GM12873 (cell line): Measurements from ENCODE around the gene GPRIN3.

Source experiments
- CTCF ChIP-seq: IDR thresholded peaks from 2 replicates; pipeline ENCODE4 v1.5.1; 2012; ENCODE audit warnings: low read depth, mild to moderate bottlenecking, moderate library complexity, low read length, control low read depth; ENCODE audit not compliant: insufficient read depth; ENCODE audit errors: missing control alignments

The GPRIN3 gene

DNA sequence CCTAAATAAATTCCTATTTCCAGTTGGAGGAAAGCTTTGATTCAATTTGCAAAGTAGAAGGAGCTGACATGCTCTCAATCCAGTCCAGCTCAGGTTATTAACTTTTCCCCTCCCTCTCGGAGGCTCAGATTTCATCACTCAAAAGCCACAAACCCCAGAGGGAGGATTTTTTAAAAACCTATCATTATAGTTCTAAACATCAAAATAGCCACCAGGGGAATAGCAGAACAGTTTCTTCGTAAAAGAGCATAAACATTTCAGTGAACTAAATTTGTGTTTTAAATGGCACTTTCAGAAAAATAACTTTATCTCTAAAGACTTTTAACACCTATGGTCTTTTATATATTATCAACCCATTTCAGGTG is 8.8 kb downstream of the GPRIN3 start:
- no peak for TF ChIP-seq CTCF

DNA sequence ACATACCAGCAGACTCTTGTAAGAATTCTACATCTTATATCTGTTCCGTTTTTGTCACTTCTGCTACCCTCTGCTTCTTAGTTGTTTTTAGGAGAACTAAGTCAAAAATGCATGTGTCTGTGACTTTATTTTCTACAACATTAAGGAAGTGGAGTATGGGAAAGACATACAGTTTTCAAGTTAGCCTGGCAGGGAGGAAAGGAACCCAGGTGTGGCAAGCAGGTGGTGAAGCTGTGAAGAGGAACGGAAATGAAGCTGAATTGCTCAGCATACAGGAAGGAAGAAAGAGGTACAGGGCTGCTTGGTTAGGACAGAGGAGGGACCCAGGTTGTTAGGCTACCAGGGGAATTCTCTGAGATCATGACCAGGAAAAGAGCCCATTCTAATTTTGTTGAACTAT is 9.4 kb downstream of the GPRIN3 start:
- TF ChIP-seq CTCF = no peak

GRCh38 chr4:89296896-89297295 is 10.7 kb downstream of the GPRIN3 start:
- no peak for TF ChIP-seq CTCF

DNA sequence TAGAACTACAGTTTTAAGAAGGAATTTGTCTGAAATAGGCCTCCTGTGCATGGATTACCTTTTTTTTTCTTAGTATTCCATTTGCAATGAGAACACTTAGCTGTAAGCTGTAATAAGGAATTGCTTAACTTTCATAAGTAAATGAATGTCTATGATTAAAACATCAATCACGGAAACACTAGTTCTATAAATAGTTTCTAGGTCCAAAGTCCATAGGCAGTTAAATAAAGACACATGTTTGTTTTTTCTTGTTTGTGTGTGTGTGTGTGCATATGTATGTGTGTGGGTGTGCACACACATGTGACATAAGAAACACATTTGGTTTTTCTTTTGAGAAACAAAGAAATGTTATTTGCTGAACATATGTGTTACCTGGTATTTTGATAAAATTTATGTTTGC is 11.2 kb downstream of the GPRIN3 start:
- no peak for TF ChIP-seq CTCF

DNA sequence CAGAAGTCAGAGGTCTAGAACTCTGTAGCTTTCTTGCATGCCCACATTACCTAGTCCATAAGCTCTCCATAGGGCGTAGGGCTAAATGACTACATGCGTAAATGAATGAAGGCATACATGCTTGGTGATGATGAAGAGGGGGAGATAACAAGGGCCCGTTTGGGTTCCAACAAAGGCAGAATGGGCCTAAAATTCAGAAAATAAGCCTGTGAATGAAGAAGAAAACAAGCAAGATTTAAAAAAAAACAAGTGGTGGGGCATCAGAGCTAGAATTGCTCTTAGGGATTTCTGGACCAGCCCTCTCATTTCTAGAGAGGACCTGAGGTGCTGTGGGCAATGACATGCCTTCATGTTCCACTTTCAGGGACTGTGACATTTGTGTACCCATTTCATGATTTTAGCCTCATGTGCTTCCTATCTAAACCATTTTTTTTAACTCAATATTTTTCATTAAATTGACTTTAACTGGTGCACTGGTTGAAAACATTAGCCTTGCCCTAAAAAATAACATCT is 12.1 kb downstream of the GPRIN3 start:
- TF ChIP-seq CTCF = no peak

DNA sequence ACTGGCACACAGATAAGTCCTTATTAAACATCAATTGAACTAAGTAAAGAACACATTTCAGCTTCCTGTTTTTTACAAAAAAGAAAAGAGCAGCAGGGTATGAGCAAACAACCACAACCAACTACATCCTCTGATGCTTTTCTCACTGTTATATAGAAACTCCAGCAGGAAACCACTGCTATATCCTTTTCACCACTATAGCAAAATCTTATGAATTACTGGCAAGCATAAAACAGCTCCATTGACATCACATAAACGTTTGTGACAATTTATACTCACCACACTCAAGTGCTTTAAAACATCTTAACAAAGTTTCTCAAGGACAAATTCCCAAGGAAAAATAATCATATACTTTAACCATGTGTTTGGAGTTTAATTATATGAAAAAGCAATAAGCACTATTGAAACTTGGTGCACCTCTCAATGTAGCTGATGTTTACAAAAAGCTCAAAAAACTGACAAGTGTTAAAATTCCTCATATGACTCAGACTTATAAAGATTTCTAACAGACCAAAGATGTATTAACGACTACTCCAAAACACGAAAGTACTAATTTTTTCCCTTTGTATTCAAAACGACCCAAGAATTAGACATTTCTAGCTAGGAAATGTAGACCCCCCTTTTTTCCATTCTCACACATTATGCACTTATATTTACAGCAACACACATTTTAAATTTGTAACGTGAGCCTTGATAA is 12.9 kb downstream of the GPRIN3 start:
- TF ChIP-seq CTCF = no peak

DNA sequence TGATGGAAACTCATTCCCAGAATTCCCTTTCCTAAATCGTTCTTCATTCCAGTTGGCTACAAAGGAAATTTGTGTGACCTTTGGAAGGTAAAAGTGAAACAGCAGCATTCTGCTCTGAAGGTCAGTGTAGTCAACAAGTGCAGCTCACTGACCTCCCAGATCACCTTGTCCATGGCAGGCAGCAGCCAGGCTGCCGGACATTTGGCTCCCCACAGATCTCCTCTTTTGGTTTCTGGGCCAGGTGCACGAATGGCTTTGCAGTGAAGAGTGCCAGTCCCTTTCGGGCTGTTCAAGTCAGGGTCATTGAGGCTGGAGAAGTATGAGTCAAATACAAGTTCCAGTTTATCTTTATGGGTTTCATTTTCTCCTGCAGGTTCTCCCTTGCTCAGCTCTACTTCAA is 14.3 kb downstream of the GPRIN3 start:
- no peak for TF ChIP-seq CTCF
